WTC11 (cell line): ENCODE measurements around the gene UBAC2.

Experiments
- CTCF ChIP-seq: fragments of 200-600 bp; IDR thresholded peaks from 2 replicates; pipeline ENCODE4 v1.8.0; 2022; ENCODE audit warnings: antibody characterized with exemption
- ETV6 ChIP-seq: sonication (generic); formaldehyde crosslinking; IDR thresholded peaks from 2 replicates; pipeline ENCODE4 v1.8.1; 2022; ENCODE audit warnings: mild to moderate bottlenecking, missing genetic modification reagents
- IRF2 ChIP-seq: sonication (generic); formaldehyde crosslinking; IDR thresholded peaks from 2 replicates; pipeline ENCODE4 v1.8.0; 2022; ENCODE audit warnings: low read depth, missing genetic modification reagents, borderline replicate concordance
- JAZF1 ChIP-seq: fragments of 250-450 bp; sonication (Bioruptor Pico); IDR thresholded peaks from 2 replicates; pipeline ENCODE4 v1.9.0; 2021; ENCODE audit warnings: moderate library complexity, mild to moderate bottlenecking, inconsistent platforms
- MAX ChIP-seq: sonication (generic); formaldehyde crosslinking; IDR thresholded peaks from 2 replicates; pipeline ENCODE4 v1.8.0; 2022; ENCODE audit warnings: mild to moderate bottlenecking, missing genetic modification reagents
- OVOL2 ChIP-seq: fragments of 250-450 bp; sonication (Bioruptor Pico); IDR thresholded peaks from 2 replicates; pipeline ENCODE4 v1.9.0; 2021; ENCODE audit warnings: mild to moderate bottlenecking, borderline replicate concordance
- PRDM15 ChIP-seq: sonication (generic); formaldehyde crosslinking; IDR thresholded peaks from 2 replicates; pipeline ENCODE4 v1.8.0; 2022; ENCODE audit warnings: missing genetic modification reagents
- SP1 ChIP-seq: sonication (generic); formaldehyde crosslinking; conservative IDR thresholded peaks from 2 replicates; pipeline ENCODE4 v1.8.1; 2022; ENCODE audit warnings: missing genetic modification reagents
- ZBTB21 ChIP-seq: sonication (generic); formaldehyde crosslinking; IDR thresholded peaks from 2 replicates; pipeline ENCODE4 v1.8.1; 2023; ENCODE audit warnings: mild to moderate bottlenecking, missing genetic modification reagents, borderline replicate concordance
- ZNF512 ChIP-seq: sonication (generic); formaldehyde crosslinking; IDR thresholded peaks from 2 replicates; pipeline ENCODE4 v1.8.1; 2022; ENCODE audit warnings: missing genetic modification reagents, borderline replicate concordance
- TF ChIP-seq, protein P1 (sequence below): sonication (generic); formaldehyde crosslinking; IDR thresholded peaks from 2 replicates; pipeline ENCODE4 v1.8.0; 2022; ENCODE audit warnings: mild to moderate bottlenecking, missing genetic modification reagents

DNA sequence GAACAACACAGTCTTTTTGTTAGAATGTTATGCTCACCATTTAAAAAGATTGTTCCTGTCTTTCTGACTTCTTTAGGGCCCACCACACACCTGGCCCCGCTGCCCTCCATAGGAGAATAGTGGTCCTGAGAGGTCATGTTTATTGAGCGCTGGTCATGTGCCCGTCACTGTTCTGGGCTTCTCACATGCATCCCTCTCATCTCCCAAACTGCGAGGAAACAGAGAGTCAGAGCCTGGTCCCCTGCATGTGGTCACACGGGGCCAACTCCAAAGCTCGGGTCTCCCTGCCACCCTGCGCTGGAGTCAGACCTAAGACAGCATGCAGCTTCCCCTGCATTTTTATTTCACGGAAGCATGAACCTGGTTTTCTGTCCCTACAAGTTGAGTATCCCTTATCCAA lies 177.0 kb downstream of the UBAC2 start:
- TF ChIP-seq PRDM15 (CRISPR knock-in tag) (no peak), CTCF (no peak), SP1 (CRISPR knock-in tag) (no peak), ETV6 (CRISPR knock-in tag) (no peak), MAX (CRISPR knock-in tag) (no peak), IRF2 (CRISPR knock-in tag) (no peak), JAZF1 (CRISPR knock-in tag) (no peak), ZNF512 (no peak), ZBTB21 (CRISPR knock-in tag) (no peak), OVOL2 (no peak)
- TF ChIP-seq, protein P1, sequence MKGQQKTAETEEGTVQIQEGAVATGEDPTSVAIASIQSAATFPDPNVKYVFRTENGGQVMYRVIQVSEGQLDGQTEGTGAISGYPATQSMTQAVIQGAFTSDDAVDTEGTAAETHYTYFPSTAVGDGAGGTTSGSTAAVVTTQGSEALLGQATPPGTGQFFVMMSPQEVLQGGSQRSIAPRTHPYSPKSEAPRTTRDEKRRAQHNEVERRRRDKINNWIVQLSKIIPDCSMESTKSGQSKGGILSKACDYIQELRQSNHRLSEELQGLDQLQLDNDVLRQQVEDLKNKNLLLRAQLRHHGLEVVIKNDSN (CRISPR knock-in tag): no peak
